Neuron (in vitro differentiated cells): ENCODE data around the gene NCAM2.

ENCODE experiments used
- H2AFZ ChIP-seq: one replicate; pipeline ENCODE4 v1.6.1; 2013; ENCODE audit warnings: low read depth, mild to moderate bottlenecking, inconsistent platforms, low read length, moderate library complexity
- H3K27me3 ChIP-seq: one replicate; pipeline ENCODE4 v1.6.1; 2013; ENCODE audit warnings: low read length; ENCODE audit not compliant: insufficient read depth
- H3K36me3 ChIP-seq: one replicate; pipeline ENCODE4 v1.6.1; 2013; ENCODE audit warnings: low read length; ENCODE audit not compliant: insufficient read depth
- H3K4me1 ChIP-seq: one replicate; pipeline ENCODE4 v1.6.1; 2013; ENCODE audit warnings: low read length; ENCODE audit not compliant: insufficient read depth
- H3K4me3 ChIP-seq: 2 replicates; pipeline ENCODE4 v1.5.1; 2013; ENCODE audit warnings: mild to moderate bottlenecking, low read length, moderate library complexity
- H3K9me3 ChIP-seq: one replicate; pipeline ENCODE4 v1.6.1; 2013; ENCODE audit warnings: low read length

The NCAM2 gene

DNA sequence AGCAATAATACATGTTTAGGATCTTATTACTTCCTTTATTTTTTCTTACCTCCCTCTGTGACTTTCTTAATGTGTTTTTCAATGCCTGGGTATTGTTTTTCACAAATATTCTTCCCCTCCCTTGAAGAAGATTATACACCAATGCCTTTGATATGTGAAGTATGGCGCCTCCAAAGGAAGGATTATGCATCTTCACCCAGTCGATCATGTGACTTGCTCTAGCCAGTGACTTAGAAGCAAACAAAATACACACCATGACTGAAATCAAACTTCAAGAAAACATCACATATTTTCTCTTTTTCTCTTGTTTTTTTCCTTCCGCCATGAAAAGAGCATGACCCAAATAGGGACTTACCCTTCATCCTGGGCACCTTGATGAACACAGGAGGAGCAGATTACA lies 297.1 kb downstream of the NCAM2 start:
- H3K4me3 ChIP-seq: no peak overlapping the region
- H3K9me3 ChIP-seq: no peaks in the 10 kb centered on the region
- no peaks in the 10 kb centered on the region for H3K27me3 ChIP-seq
- H2AFZ ChIP-seq: no peak overlapping the region
- H3K4me1 ChIP-seq: no peaks in the 10 kb centered on the region
- no peaks in the 10 kb centered on the region for H3K36me3 ChIP-seq

DNA sequence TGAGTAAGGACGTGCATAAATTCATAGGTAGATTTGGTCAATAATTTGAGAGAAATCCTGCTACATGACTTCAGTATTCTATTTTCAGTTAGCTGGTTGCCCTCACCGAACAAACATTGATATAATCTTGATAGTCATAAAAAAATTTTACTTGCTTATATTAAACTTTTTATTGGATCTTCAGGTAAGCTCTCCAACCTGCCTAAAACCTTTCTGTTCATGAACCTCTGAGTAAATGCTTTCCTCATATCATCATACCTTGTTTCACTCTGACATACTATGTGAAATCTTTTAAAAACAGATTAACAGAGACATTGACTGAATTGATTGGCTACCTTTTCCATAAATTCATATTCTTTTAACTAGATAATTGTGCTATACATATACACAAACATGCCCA lies 299.0 kb downstream of the NCAM2 start:
- Histone ChIP-seq H3K36me3 (no peaks in the 10 kb centered on the region), H3K4me3 (no peak overlapping the region), H3K9me3 (no peaks in the 10 kb centered on the region), H3K27me3 (no peaks in the 10 kb centered on the region), H3K4me1 (no peaks in the 10 kb centered on the region), H2AFZ (no peak overlapping the region)

DNA sequence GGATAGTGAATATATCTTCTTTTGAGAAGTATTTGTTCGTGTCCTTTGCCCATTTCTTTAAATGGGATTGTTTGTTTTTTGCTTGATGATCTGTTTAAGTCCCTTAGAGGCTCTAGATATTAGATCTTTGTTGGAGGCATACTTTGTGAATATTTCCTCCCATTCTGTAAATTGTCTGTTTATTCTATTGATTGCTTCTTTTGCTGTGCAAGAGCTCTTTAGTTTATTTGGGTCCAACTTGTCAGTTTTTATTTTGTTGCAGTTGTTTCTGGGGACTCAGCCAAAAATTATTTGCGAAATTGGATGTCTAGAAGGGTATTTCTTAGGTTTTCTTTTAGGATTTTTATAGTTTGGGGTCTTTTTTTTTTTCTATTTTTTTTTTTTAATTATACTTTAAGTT lies 302.8 kb downstream of the NCAM2 start:
- Histone ChIP-seq H3K4me3 (no peak overlapping the region), H3K4me1 (no peaks in the 10 kb centered on the region), H2AFZ (no peak overlapping the region), H3K27me3 (no peaks in the 10 kb centered on the region), H3K36me3 (no peaks in the 10 kb centered on the region), H3K9me3 (no peaks in the 10 kb centered on the region)

DNA sequence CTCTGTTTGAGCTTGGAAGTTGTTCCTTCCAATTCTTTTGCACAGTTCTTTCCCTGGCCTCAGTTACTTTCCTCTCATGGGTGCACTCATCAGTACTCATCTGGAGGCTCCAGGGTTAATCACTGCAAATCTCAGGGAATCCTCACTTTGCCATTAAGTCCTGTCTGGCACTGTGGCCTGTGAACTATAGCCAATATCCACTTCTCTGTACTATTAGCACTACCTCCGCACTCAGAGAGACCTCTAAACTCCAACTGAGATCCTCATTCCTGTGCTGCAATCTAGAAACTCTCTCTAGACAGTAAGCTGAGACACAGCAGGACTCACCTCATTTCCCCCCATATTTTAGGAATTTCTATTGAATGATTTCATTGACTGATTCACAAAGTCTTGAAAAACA lies 311.3 kb downstream of the NCAM2 start:
- Histone ChIP-seq H3K4me3 (no peak overlapping the region), H3K27me3 (no peaks in the 10 kb centered on the region), H3K9me3 (no peaks in the 10 kb centered on the region), H2AFZ (peak overlapping the region; percentile 55), H3K4me1 (no peaks in the 10 kb centered on the region), H3K36me3 (no peaks in the 10 kb centered on the region)

DNA sequence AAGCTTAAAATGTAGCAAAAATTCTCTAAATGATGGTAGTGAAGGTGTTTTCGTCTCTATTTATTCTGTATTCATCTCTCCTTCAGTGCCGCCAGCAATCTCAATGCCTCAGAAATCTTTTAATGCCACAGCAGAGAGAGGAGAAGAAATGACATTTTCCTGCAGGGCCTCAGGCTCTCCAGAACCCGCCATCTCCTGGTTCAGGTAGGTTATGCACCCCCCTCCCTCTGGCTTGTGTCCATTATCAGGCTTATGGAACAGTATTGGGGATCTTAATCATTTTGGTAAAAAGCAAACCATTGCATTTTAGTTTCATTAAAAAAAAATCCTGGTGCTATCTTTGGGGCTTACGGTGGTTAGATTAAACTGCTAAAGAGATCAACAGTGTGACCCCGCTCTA lies 326.1 kb downstream of the NCAM2 start:
- no peaks in the 10 kb centered on the region for H3K9me3 ChIP-seq
- H3K4me1 ChIP-seq: no peaks in the 10 kb centered on the region
- no peaks in the 10 kb centered on the region for H3K36me3 ChIP-seq
- H3K4me3 ChIP-seq: no peak overlapping the region
- no peaks in the 10 kb centered on the region for H3K27me3 ChIP-seq
- no peak overlapping the region for H2AFZ ChIP-seq

DNA sequence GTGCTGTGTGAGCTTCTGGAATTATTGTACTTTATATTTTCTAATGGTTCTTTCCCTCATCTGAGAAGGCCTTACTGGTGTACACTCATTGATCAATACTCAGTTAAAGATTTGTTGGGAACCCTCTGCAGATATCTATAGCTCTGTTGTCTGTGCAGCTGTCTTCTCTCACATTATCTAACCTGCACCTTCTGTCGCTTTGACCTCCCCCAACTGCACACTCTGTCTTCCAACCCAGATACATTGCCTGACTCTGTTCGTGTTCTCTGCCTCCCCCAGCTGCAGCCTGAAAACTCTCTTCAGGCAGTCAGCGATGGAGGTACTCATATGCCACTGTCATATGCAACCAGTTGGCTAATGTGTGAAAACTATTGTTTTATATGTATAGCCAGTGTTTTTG lies 334.3 kb downstream of the NCAM2 start:
- no peak overlapping the region for H3K4me3 ChIP-seq
- no peaks in the 10 kb centered on the region for H3K4me1 ChIP-seq
- no peaks in the 10 kb centered on the region for H3K27me3 ChIP-seq
- H2AFZ ChIP-seq: no peak overlapping the region
- H3K9me3 ChIP-seq: no peaks in the 10 kb centered on the region
- H3K36me3 ChIP-seq: no peaks in the 10 kb centered on the region

DNA sequence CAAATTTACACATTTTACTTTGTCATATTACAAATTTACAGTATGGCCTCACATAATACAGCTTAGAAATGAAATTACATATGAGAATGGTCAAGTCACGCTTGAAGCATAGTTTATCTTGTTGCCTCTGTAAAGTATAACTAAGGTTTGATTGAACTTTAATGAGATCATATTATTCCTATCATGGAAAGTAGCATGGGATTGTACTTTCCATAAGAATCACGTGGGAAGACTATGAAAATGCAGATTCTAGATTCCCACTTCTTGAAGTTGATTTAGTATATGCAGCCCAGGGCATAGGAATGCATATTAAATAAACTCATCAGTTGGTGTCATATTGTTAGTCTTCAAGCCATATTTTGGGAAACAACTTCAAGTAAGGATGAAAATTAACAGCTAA lies 342.8 kb downstream of the NCAM2 start:
- H2AFZ ChIP-seq: no peak overlapping the region
- H3K4me1 ChIP-seq: no peaks in the 10 kb centered on the region
- peaks cover 5% of the 10 kb centered on the region for H3K9me3 ChIP-seq
- no peaks in the 10 kb centered on the region for H3K36me3 ChIP-seq
- H3K4me3 ChIP-seq: no peak overlapping the region
- no peaks in the 10 kb centered on the region for H3K27me3 ChIP-seq

DNA sequence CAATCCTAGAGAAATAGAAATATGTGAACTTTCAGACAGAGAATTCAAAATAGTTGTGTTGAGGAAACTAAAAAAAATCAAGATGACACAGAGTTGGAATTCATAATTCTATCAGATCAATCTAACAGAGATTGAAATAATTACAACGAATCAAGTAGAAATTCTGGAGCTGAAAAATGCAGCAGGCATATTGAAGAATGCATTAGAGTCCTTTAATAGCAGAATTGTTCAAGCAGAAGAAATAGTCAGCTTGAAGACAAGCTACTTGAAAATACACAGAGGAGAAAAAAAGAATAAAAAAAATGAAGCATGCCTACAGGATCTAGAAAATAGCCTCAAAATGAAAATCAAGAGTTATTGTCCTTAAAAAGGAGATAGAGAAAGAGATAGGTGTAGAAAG lies 347.1 kb downstream of the NCAM2 start:
- Histone ChIP-seq H2AFZ (no peak overlapping the region), H3K4me3 (no peak overlapping the region), H3K36me3 (no peaks in the 10 kb centered on the region), H3K4me1 (no peaks in the 10 kb centered on the region), H3K27me3 (no peaks in the 10 kb centered on the region), H3K9me3 (peaks cover 5% of the 10 kb centered on the region)

DNA sequence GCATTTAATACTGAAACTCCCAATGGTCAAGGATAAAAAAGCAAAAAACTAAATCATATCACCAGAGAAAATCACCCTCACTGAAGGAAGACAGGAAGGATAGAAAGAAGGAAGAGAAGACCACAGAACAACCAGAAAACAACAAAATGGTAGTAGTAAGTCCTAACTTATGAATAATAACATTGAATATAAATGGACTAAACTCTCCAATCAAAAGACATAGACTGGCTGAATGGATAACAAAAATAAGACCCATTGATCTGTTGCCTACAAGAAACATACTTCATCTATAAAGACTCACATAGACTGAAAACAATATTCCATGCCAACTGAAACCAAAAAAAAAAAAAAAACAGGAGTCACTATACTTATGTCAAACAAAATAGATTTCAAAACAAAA lies 347.7 kb downstream of the NCAM2 start:
- Histone ChIP-seq H3K4me3 (no peak overlapping the region), H3K9me3 (peaks cover 5% of the 10 kb centered on the region), H3K4me1 (no peaks in the 10 kb centered on the region), H3K27me3 (no peaks in the 10 kb centered on the region), H2AFZ (no peak overlapping the region), H3K36me3 (no peaks in the 10 kb centered on the region)

DNA sequence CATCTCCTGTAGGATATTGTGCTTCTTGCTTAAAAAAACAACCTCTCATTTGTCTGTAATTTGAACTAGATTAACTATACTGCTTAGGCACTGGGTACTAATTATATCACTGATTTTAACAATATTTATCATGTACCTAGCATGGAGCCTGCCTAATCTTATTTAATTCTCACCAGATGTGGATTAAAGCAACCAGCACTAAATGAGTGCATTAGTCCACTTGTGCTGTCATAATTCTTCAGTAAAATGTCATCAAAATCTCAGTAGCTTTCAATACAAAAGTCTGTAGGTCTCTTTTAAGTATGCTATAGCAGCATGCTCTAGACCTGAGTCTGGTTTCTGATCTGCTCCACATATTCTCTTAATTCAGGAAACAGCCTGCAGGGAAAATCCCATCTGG lies 368.1 kb downstream of the NCAM2 start:
- no peaks in the 10 kb centered on the region for H3K36me3 ChIP-seq
- no peaks in the 10 kb centered on the region for H3K27me3 ChIP-seq

DNA sequence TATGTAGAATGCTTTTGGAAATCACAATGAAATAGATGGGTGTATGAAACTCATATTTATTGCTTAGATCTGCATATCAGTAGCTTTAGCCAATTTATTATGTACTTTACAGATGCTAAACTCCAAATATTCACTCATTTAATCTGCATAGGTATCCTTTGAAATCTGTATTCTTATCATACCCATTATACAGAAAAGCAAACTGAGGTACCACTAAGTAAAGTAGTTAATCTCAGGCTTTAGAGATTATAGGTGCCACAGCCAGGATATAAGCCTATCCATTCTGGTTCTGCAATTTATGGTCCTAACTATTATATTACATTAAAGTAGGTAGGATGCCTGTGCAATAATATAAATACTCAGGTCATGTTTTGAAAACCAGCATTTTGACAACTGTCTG lies 369.4 kb downstream of the NCAM2 start:
- H3K4me3 ChIP-seq: no peak overlapping the region
- no peaks in the 10 kb centered on the region for H3K9me3 ChIP-seq
- H3K4me1 ChIP-seq: peaks cover 17% of the 10 kb centered on the region
- no peaks in the 10 kb centered on the region for H3K27me3 ChIP-seq
- H2AFZ ChIP-seq: no peak overlapping the region
- H3K36me3 ChIP-seq: no peaks in the 10 kb centered on the region

More for the DNA sequence above, 368.1 kb downstream of the NCAM2 start:
- H3K4me1 ChIP-seq: peaks cover 17% of the 10 kb centered on the region
- H3K4me3 ChIP-seq: no peak overlapping the region
- H3K9me3 ChIP-seq: no peaks in the 10 kb centered on the region
- no peak overlapping the region for H2AFZ ChIP-seq

DNA sequence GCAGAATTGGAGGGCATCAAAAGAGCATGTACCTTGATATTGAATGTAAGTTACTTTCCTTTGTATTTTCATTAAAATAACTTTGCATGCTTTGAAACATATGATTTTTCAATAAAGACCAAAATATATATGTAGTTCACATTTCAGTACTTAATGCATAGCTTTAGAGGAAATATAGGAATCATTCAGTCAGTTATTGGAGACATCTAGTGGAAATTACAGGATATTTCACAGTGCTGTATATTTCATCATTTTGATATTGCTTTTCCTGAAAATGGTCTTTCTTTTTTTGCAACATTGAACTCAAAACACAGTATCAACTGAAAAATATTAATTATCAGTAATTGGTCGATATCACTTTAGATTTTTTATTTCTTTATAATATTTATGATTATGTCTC lies 375.8 kb downstream of the NCAM2 start:
- H3K9me3 ChIP-seq: no peaks in the 10 kb centered on the region
- H2AFZ ChIP-seq: peak overlapping the region; percentile 72
- H3K4me1 ChIP-seq: no peaks in the 10 kb centered on the region
- no peaks in the 10 kb centered on the region for H3K36me3 ChIP-seq
- H3K27me3 ChIP-seq: no peaks in the 10 kb centered on the region
- H3K4me3 ChIP-seq: no peak overlapping the region

DNA sequence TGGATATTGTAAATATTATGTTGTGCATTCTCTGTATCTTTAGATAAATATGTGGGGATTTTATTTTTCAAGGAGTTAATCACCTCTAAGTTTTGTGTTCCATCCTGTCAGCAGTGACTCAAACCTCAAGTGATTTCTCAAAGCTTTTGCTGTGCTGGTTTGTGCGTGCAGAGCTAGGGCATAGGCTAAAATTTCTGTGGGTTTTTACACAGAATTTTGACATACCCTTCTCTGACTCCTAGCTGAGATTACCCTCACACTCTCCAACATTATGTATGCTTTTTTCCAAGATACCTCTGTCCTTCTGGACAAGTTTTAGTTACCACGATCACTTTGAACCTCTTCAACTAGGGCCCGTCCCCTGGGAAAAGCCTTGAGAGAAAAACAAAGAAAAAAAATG lies 384.9 kb downstream of the NCAM2 start:
- H3K36me3 ChIP-seq: no peaks in the 10 kb centered on the region
- H3K4me1 ChIP-seq: peaks cover 2% of the 10 kb centered on the region
- H3K27me3 ChIP-seq: no peaks in the 10 kb centered on the region
- no peak overlapping the region for H2AFZ ChIP-seq
- H3K4me3 ChIP-seq: no peak overlapping the region
- no peaks in the 10 kb centered on the region for H3K9me3 ChIP-seq

DNA sequence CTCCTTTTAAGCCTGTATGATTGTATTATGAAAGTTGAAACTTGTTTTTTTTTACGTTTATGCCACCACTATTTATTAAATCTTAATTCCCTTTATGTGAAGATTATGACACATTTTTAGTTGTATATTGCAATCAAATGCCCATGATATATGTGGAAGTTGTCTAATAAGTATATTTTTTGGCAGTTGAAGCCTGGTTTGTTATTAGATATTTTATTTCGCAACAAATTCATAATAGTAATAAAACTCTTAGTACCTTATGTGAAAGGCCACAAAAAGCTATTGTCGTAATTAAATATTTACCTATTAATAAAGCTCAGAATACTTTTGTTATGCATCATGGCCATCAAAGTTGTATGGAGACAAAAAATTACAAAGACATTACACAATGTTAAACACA lies 386.8 kb downstream of the NCAM2 start:
- Histone ChIP-seq H3K9me3 (no peaks in the 10 kb centered on the region), H3K36me3 (no peaks in the 10 kb centered on the region), H3K4me1 (peaks cover 2% of the 10 kb centered on the region), H3K27me3 (no peaks in the 10 kb centered on the region), H2AFZ (no peak overlapping the region), H3K4me3 (no peak overlapping the region)
